Neural cell (in vitro differentiated cells): ENCODE measurements around the gene TICRR.

Experiments used
- CTCF ChIP-seq: fragments of 450-650 bp; IDR thresholded peaks from 2 replicates; pipeline ENCODE4 v1.5.1; 2014; ENCODE audit warnings: antibody characterized with exemption, mild to moderate bottlenecking, moderate library complexity; ENCODE audit not compliant: poor library complexity, severe bottlenecking
- SMC3 ChIP-seq: fragments of 450-650 bp; conservative IDR thresholded peaks from 2 replicates; pipeline ENCODE4 v1.6.1; 2014; ENCODE audit warnings: antibody characterized with exemption, mild to moderate bottlenecking, moderate library complexity; ENCODE audit not compliant: poor library complexity

DNA sequence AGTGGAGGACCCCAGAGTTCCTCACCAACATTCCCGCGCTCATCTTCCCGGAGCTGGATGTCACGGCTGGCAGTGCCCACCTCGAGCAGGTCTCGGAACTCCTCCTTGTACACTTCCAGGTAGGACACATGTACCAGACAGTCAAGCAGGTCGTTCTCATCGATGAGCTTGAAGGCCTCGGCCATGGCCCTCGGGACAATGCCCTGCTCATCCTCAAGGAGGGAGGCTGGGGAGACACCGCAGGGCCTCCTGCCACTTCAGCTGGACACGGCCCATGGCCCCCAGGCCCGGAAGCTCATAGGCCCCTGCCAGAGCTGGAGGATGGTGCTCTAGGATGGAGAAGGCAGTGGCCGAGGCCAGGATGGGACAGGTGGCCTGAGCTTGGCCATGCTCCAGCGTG, 74.4 kb downstream of the TICRR start:
- TF ChIP-seq SMC3 (no peak), CTCF (no peak)
